Peyer's patch (tissue), 4 donors: ENCODE data around the gene CD63. TPM values are rescaled to one million over a fixed set of nuclear protein-coding genes. Genes with fewer than 3 reads are reported as not detected.
A peak's percentile ranks its signal among the peaks of the same experiment; 100 is the strongest.

Source experiments
- DNase-seq, 3 donors: peaks; one replicate each; pipeline ENCODE4 v3.0.0-alpha.2; 2017 to 2019
- H3K27ac ChIP-seq, 4 donors: fragments of 200-600 bp; sonication (generic); one replicate each; pipeline ENCODE4 v1.5.1; 2016 to 2019
- H3K27me3 ChIP-seq, 2 donors: fragments of 200-600 bp; sonication (generic); one replicate each; pipeline ENCODE4 v1.5.1; 2019
- H3K36me3 ChIP-seq, 3 donors: fragments of 200-600 bp; sonication (generic); one replicate each; pipeline ENCODE4 v1.5.1; 2016 to 2019
- H3K4me1 ChIP-seq, 4 donors: fragments of 200-600 bp; sonication (generic); one replicate each; pipeline ENCODE4 v1.5.1; 2016 to 2019
- H3K4me3 ChIP-seq, 4 donors: fragments of 200-600 bp; sonication (generic); 1 replicate in 3 of 4; 2 replicates in 1 of 4; pipeline ENCODE4 v1.5.1; 2016 to 2019; ENCODE audit warnings: mild to moderate bottlenecking in 1 of 4
- H3K9me3 ChIP-seq, 4 donors: fragments of 200-600 bp; sonication (generic); one replicate each; pipeline ENCODE4 v1.5.1; 2016 to 2019; ENCODE audit warnings: mild to moderate bottlenecking in 1 of 4
- POLR2A ChIP-seq, 2 donors: fragments of 450-650 bp; IDR thresholded peaks; one replicate each; pipeline ENCODE4 v1.5.1; 2017; ENCODE audit warnings: antibody characterized with exemption in 2 of 2, mild to moderate bottlenecking in 2 of 2, moderate library complexity in 2 of 2
- total RNA-seq, 4 donors: library from RNA; depleted of rRNA; stranded (reverse); fragments of >200 nt; gene quantifications; one replicate each; pipeline ENCODE4 v1.1.0, GENCODE V29; 2016
- TF ChIP-seq, protein P1 (sequence below), 6 experiments: fragments of 450-650 bp in 4 of 6; fragments of 200-600 bp in 2 of 6; sonication (generic) in 1 of 6; IDR thresholded peaks; one replicate each; pipeline ENCODE4 v1.5.1; 2017 to 2019; ENCODE audit warnings: antibody characterized with exemption in 6 of 6, mild to moderate bottlenecking in 3 of 6, moderate library complexity in 1 of 6

CD63 gene
- total RNA-seq, 4 donors from 2014 or later: 139 to 433 (median 351) TPM

DNA sequence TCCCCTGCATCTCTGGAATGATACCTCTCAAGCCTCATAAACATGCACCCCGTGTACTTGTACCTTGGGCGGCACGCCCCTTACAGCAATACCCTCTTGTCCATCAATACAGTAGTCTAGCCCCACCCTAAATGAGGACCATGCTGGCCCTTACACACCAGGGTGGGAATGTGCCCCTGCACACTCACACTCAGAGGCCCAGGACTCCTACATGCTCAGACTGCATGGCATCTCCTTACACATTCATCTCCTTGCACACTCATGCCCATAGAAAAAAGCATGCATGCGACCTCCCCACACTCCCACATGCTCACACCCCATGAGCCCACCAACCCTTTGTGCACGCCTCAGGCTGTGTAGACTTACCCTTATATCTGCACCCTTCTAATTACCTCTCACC, 43.1 kb downstream of the CD63 start:
- no peak for DNase-seq
- H3K4me1 ChIP-seq: peaks cover 0 to 10% (median 3%) of the 10 kb centered on the region in 4 donors

DNA sequence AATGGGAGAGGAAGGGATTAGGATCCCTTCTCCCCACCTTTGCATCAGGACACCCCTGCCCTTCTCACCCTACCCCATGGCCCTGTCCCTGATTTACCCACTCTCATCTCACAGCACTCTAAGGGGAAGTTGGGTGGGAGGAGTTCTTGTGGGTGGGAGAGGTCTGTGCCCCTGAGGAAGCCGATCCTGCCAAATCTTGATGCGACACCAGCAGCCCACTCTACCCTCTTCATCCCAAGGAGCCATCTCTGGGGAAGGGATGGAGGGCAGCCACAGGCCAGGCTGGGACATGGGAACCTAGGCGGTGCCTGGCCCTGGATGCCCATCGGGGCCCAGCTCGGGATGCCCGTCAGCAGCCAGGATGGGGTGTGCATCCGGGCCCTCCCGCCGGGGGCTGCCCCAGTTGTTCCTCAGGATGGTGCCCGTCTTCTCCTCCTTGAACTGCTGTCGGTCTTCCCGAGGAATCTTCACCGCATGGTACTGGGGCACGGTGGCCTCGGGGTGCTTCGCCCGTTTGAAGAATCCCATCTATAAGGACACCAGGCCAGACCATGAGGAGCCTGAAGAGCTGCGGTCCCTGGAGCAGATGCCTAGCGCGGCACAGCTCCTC, 43.9 kb downstream of the CD63 start:
- DNase-seq: no peak
- Histone ChIP-seq H3K9me3 (no peaks in the 10 kb centered on the region), H3K36me3 (peaks cover 0 to 19% (median 0%) of the 10 kb centered on the region in 3 donors), H3K27ac (no peak overlapping the region), H3K4me3 (no peak overlapping the region), H3K4me1 (peaks cover 0 to 10% (median 3%) of the 10 kb centered on the region in 4 donors), H3K27me3 (no peaks in the 10 kb centered on the region)
- TF ChIP-seq, protein P1, sequence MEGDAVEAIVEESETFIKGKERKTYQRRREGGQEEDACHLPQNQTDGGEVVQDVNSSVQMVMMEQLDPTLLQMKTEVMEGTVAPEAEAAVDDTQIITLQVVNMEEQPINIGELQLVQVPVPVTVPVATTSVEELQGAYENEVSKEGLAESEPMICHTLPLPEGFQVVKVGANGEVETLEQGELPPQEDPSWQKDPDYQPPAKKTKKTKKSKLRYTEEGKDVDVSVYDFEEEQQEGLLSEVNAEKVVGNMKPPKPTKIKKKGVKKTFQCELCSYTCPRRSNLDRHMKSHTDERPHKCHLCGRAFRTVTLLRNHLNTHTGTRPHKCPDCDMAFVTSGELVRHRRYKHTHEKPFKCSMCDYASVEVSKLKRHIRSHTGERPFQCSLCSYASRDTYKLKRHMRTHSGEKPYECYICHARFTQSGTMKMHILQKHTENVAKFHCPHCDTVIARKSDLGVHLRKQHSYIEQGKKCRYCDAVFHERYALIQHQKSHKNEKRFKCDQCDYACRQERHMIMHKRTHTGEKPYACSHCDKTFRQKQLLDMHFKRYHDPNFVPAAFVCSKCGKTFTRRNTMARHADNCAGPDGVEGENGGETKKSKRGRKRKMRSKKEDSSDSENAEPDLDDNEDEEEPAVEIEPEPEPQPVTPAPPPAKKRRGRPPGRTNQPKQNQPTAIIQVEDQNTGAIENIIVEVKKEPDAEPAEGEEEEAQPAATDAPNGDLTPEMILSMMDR (IDR thresholded peaks at IDR 0.05): no peak
- TF ChIP-seq POLR2A (IDR thresholded peaks at IDR 0.05): no peak

More for the DNA sequence above, 43.1 kb downstream of the CD63 start:
- Histone ChIP-seq H3K27me3 (no peaks in the 10 kb centered on the region), H3K27ac (no peak overlapping the region), H3K9me3 (no peaks in the 10 kb centered on the region), H3K36me3 (peaks cover 0 to 19% (median 0%) of the 10 kb centered on the region in 3 donors), H3K4me3 (no peak overlapping the region)
- no peak for TF ChIP-seq POLR2A (IDR thresholded peaks at IDR 0.05)

DNA sequence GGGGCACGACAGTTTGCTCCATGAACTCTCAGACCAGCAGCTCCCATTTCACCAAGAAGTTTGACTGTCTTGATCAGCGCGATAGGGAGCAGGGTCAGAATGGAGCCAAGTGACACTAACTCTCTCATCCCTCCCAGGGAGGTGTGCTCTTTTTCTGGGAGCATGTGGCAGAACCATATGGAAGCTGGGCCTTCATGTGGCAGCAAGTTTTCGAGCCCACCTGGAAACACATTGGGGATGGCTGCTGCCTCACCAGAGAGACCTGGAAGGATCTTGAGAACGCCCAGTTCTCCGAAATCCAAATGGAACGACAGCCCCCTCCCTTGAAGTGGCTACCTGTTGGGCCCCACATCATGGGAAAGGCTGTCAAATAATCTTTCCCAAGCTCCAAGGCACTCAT, 45.1 kb downstream of the CD63 start:
- DNase-seq: no peak
- Histone ChIP-seq H3K36me3 (peaks cover 0 to 19% (median 0%) of the 10 kb centered on the region in 3 donors), H3K4me3 (peak overlapping the region in 1 of 4 donors; percentile 71), H3K9me3 (no peaks in the 10 kb centered on the region), H3K27me3 (no peaks in the 10 kb centered on the region), H3K27ac (no peak overlapping the region), H3K4me1 (peaks cover 0 to 10% (median 3%) of the 10 kb centered on the region in 4 donors)
- TF ChIP-seq POLR2A (IDR thresholded peaks at IDR 0.05): no peak
- TF ChIP-seq, protein P1 (IDR thresholded peaks at IDR 0.05): no peak

DNA sequence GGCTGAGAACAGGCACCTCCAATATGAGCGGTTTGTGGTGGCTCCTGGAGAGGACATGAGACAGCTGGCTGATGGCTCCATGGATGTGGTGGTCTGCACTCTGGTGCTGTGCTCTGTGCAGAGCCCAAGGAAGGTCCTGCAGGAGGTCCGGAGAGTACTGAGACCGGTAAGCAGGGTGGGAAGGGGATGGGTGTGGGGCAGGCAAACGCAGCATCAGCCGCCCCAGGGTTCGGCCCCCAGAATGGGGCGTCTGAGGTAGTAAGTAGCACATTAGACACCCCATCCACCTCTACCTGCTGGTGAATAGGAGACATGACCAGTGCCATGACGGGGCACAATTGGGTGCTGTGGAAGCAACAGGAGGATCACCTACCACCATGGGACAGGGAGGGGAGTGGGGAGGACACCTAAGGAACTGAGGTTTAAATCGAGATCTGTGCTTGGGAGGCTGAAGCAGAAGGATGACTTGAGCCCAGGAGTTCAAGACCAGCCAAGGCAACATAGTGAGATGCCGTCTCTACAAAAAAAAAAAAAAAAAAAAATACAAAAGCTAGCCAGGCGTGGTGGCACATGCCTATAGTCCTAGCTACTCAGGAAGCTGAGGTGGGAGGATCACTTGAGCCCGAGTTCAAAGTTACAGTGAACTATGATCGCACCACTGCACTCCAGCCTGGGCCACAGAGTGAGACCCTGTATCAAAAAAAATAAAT, 46.6 kb downstream of the CD63 start:
- peak in 1 of 3 donors; percentile 67 for DNase-seq
- peaks cover 0 to 10% (median 3%) of the 10 kb centered on the region in 4 donors for H3K4me1 ChIP-seq
- TF ChIP-seq POLR2A (IDR thresholded peaks at IDR 0.05): no peak
- TF ChIP-seq, protein P1 (IDR thresholded peaks at IDR 0.05): peak in 1 of 6 experiments; percentile 14
- H3K27me3 ChIP-seq: no peaks in the 10 kb centered on the region
- H3K36me3 ChIP-seq: peaks cover 0 to 11% (median 0%) of the 10 kb centered on the region in 3 donors
- H3K27ac ChIP-seq: peak overlapping the region in 3 of 4 donors; percentile 34 to 69 (median 57)
- H3K9me3 ChIP-seq: no peaks in the 10 kb centered on the region
- H3K4me3 ChIP-seq: peak overlapping the region in 3 of 4 donors; percentile 35 to 71 (median 58)

DNA sequence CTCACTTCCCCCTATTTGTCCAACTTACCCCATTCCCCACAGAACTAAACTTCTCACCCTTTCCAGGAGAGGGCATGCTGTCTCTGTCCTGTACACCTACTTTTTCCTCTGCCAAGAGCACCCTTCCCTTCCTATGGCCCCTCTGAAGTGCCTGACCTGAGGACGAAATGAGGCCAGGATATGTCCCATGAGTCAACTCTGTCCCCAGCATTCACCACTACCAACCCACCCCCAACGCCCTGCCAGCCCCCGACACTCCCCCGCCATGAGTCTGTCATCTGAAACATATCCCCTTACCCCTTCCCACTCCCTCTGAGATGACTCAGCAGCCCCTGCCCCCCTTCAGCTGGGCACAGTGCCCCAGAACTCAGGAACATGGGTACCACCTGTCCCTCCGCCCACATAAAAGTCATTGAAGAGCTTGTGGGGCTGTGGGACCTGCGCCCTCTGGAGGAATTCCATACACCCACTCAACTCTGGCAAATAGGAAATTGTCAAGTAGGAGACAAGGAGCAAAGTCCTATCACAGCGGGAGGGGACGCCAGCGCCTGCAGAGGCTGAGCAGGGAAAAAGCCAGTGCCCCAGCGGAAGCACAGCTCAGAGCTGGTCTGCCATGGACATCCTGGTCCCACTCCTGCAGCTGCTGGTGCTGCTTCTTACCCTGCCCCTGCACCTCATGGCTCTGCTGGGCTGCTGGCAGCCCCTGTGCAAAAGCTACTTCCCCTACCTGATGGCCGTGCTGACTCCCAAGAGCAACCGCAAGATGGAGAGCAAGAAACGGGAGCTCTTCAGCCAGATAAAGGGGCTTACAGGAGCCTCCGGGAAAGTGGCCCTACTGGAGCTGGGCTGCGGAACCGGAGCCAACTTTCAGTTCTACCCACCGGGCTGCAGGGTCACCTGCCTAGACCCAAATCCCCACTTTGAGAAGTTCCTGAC, 47.4 kb downstream of the CD63 start:
- peak; percentile 21 to 88 (median 85) for DNase-seq

More for the DNA sequence above, 47.4 kb downstream of the CD63 start:
- Histone ChIP-seq H3K4me1 (peaks cover 0 to 10% (median 3%) of the 10 kb centered on the region in 4 donors), H3K36me3 (peaks cover 0 to 11% (median 0%) of the 10 kb centered on the region in 3 donors), H3K4me3 (peak overlapping the region in 3 of 4 donors; percentile 35 to 71 (median 58)), H3K27me3 (no peaks in the 10 kb centered on the region), H3K9me3 (no peaks in the 10 kb centered on the region), H3K27ac (peak overlapping the region; percentile 5 to 69 (median 46))
- peak; percentile 83 to 87 for TF ChIP-seq POLR2A (IDR thresholded peaks at IDR 0.05)
- TF ChIP-seq, protein P1 (IDR thresholded peaks at IDR 0.05): peak in 4 of 6 experiments; percentile 29 to 65 (median 59)
